ENCODE data around the gene CBLC.

- no peak for TF ChIP-seq CTCF (IDR thresholded peaks at IDR 0.05)
- TF ChIP-seq POLR2A (IDR thresholded peaks at IDR 0.05): no peak
Measured at GRCh38 chr19:44744871-44745332, 32.8 kb upstream of the CBLC start.
